HCEC 1CT (cell line): ENCODE results near the gene CDK18.
"Not testable (repeated sequence)": the region's sequence is repeated elsewhere in the genome, so short reads cannot be mapped to it uniquely, and the experiment has no call there.

Experiments
- DNase-seq: peaks from one replicate; pipeline ENCODE4 v3.0.0-alpha.2; 2017

CDK18 gene

DNA sequence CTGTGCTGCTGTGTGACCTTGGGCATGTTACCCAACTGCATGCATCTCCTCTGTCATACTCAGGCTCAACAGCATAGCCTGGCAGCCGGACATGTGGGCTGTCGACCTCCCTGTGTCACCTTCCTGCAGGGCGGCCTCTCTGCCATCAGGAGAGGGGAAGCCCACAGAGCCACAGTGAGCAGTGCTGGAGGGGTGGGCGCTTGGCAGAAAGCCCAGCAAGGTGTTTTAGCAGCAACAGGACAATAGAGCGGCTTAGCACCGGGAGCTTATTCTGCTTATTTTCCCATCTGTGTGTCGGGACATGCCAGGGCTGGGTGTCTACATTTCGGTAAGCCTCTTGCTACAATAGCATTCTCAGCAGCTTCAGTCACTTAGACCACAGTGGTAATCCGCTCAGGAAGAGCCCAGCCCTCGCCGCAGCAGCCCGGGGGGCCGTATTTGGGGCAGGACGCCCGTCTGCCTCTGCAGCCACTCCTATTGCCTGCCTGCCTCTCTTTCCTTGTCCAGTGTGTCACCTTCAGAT, 22.8 kb upstream of the CDK18 start:
- no peak for DNase-seq

DNA sequence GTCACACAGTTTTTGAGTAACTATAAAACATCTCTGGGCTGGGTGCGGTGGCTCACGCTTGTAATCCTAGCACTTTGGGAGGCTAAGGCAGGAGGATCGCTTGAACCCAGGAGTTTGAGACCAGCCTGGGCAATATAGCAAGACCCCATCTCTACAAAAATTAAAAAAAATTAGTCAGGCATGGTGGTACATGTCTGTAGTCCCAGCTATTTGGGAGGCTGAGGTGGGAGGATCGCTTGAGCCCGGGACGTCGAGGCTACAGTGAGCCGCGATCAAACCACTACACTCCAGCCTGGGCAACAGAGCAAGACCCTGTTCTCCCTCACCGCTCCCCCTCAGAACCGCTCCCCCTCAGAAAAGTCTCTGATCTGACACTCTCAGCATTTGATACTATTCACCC, 21.9 kb upstream of the CDK18 start:
- not testable (repeated sequence) for DNase-seq

DNA sequence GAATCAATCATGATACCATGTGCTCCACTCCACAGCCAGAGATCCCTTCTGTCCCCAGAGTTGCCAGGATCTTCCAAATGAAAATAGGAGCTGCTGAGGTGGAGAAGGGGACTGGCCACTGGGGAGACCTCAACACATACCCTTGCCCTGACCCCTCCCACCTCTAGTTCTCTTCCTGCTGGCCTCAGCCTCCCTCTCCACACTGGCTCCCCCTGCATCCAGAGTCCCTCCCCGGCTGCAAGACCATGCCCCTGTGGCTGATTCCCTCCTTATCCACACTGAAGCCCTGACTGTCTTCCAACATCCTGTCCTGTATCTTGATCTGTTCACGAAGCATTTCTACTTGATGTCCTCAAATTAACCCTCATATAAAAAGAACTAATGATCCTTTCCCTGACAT, 21.1 kb upstream of the CDK18 start:
- DNase-seq: no peak

DNA sequence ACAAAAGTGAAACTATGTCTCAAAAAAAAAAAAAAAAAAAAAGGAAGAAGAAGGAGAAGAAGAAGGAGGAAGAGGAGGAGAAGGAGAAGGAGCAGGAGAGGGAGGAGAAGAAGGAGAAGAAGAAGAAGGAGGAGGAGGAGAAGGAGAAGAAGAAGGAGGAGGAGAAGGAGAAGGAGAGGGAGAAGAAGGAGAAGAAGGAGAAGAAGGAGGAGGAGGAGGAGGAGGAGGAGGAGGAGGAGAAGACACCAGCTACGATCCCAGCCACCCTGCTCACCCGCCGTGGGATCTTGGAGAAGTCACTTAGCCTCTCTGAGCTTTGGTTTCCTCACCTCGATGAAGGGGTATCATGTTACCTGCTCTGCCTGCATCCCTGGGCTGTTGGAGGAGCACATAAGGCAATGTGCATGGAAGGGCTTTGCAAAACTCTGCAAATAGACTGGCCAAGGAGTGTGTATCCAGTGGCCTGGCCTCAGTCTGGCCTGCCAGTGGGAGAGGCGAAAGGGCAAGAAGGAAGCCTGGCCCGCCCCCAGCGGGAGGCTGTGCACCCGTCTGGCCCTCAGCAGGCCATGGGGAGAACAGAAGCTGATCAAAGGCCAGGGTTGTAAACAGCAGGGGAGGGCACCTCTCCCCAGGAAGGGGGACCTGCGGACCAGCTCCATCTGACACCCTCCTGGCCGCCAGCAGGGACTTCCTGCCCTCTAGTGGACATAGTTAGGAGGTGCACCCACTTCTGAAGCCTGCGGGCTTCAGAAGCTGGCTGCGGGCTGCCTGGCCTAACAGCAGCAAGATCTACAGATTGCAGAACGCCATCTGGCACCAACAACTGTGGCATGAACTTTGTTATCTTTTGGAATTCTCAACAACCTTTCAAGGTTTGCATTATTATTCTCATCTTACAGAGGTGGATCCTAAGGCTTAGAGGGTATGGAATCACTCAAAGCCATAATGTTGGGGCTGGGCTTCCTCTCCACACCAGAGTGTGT, 19.2 kb upstream of the CDK18 start:
- peak; percentile 57 for DNase-seq

DNA sequence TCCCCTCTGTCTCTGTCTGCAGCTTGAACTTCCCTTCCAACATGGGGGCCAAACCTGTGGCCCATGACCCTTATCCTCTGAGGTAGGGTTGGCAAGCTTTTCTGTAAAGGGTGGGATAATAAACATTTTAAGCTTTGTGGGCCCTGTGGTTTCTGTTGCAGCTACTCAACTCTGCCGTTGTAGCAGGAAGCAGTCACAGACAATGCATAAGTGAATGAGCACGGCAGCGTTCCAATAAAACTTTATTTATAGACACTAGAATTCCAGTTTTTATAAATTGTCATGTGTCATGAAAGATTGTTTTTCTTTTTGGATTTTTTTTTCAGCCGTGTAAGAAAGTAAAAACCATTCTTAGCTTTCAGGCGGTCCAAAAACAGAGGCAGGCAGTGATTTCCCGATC, 18.2 kb upstream of the CDK18 start:
- no peak for DNase-seq

DNA sequence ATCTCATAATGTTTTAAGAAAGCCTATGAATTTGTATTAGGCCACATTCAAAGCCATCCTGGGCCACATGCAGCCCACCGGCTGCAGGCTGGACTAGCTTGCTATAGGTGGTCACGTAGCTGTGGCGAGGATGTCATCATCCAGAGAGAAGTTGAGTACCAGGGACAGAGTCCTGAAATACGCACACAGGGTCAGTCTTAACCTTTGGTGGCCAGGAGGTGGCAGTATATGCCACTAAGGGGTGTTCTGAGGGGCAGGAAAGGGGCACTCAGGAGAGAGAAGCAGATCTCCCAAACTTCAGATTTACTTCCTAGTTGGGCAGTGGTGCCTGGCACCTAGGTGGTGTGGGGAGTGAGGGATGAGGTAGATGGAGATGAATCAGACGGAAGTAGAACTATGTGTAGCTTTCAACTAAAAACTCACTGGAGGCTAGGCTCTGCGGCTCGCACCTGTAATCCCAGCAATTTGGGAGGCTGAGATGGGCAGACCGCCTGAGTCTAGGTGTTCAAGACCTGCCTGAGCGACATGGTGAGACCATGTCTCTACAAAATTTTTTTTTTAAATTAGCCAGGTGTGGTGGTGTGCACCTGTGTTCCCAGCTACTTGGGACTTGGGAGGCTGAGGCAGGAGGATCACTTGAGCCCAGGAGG, 16.3 kb upstream of the CDK18 start:
- DNase-seq: peak; percentile 60

DNA sequence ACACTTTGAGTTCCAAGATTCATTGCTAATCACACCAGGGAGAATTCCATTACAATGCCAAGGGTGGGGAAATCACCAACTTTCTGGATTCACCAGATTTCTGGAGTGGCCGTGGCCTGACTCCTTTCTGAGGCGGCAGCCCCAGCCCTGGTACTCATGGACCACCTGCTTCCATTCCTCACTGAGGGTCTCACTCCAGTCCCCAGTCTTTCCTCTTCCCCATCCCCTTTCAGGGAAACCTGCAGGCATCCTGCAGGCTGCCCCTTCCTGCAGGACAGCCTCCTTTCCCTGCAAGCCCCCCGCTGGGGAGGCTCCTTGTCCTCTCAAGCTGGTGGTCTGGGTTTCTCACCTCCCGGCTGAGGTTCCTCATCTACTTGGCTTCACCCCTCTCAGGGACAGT, 12.7 kb upstream of the CDK18 start:
- no peak for DNase-seq

DNA sequence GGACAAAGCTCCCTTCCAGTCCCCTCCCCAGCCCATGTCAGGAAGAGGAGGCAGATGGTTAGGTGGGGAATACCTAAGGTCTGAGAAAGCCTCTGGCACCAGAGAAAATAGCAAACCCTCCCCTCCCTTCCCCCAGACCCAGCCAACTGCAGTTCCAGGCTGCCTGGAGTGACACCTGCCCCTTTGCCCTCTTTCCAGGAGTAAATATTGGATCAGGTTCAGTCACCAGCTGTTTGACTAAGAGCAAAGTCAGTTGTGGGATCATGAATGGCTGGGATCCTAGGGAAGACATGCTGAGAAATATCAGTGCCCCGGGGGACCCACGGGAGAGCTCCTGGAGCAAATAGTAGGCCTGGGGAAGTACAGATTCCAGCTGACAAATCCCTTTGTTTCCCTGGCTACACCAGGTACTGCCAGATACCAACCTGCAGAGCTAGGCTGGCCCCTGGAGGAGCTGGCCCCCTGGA, 12.2 kb upstream of the CDK18 start:
- DNase-seq: no peak

DNA sequence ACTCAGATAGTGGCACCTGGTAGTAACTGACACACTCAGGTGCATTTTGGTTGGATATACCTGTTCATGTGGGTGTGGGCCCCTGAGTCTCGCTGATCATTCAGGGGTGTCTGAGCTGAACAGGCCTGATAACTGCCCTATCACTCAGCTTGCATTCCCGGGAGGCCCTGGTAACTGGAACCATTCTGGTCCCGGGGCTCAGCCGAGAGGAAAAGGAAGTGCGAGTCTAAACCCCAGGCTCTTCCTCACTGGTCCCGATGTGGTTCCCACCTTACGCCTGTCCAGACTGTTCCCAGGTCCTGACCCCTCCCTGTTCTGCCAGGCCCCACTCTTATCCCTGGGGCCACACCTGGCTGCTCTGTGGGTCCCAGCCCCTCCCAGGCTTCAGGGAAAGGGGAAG, 11.7 kb upstream of the CDK18 start:
- DNase-seq: no peak

DNA sequence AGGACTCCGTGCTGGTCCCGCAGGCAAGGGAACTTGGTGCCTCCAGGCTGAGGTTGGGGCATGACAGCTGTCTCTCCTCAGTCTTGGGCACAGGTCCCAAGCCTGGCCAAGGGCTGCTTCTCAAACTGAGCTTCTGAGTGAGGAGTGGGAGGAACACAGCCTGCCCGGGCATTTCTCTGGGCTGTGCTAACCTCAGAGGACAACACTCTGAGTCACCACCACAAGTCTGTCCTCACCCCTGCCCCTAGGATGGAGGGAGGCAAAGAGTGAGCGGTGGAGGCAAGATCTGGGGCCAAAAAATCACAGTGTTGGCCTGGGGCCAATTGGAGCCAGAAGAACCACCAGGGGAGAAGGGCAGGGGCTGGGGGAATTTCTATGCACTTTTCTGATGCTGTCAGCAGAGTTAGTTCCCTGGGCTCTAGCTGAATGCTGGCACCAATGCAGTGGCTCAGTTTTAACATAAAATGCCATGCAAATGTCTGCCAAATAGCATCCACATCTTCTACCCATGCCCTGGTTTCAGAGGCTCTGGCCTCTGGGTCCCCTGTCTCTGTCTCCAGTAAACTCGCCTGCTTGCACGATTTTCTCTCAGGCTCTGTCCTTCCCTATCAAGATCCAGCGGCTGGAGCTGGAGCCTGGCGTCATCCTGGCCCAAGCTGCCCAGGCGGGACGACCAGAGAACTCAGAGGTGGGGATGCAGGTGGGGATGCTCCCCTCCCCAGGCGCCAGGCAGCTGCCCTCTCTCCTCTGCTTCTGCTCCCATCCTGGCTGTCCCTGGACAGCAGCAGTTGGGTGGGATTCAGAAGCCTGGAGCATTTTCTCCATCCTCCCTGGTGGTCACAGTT, 11.0 kb upstream of the CDK18 start:
- peak; percentile 55 for DNase-seq

DNA sequence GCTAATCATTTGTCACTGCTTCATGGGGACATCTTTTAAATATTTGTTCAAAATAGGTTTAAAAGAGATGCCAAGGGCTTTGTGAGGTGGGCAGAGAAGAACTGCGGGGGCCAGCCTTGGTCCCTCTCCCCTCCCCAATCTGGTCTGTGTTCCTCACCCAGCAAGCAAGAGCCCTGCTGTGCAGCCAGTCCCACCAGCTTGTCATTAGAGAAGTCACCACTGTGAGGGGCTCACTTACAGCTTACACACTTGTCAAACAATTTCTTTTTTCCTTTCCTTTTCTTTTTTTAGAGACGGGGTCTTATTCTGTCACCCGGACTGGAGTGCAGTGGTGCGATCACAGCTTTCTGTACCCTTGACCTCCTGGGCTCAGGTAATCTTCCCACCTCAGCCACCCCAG, 10.4 kb upstream of the CDK18 start:
- no peak for DNase-seq

DNA sequence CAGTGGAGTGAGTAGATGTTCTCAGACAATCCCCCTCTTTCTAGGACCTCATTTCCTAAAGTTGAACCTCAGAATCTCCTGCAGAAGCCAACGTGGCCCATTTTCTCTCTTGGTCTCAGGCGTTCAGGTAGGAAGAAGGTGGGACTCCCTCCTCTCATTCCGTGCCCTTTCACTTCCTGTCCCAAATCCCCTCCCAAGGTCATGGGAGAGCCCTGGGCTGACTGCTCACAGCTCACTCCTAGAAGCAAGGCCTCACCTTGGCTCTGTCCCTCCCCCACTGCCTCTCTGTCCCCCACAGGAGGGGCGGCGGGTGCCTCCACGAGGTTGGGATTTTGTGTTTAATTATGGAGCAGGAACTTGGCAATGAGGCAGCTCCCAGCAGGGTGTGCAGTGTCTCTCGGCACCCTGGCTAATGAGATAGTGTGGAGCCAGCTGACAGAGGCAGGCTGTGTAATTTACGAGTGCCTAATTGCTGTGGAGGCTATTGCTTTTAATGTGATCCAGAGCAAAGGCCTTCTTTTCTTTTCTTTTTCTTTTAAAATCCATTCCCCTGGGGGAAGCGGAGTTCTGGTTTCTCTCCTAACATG, 9.1 kb upstream of the CDK18 start:
- DNase-seq: no peak

DNA sequence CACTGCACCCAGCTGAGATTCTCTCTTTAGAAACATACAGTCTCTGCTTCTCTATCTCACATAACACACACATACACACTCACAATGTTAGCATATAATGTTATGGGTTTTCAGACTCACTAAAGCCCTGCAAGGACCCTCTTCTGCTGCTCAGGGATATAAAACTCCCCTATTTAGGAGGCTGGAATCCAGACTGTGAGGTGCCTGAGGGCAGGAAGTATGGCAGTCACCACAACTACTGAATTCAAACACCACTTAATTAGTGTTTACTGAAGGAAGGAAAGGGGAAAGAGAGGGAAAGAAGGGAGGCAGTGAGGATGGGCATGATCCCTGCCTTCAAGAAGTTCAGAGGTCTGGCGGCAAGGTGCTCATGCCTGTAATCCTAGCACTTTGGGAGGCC, 7.8 kb upstream of the CDK18 start:
- DNase-seq: no peak

DNA sequence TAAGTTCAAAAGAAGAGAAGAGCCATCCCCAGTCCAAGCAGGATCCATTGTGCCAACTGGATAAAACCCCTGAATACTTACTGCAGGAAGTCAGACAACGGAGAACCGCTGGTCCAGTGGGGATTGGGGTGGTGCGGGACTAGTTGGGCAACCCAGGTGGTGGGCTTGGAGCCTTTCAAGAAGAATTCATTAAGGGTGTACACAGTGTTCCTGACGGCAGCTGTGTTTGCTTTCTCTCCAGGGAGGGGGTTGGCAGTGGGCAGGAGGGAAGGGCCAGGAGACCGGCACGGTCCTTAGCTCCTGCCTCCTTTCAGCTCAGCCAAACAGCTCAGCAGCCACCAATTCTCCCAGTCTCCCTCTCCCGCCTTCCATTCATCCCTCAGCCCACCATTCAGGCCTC, 7.1 kb upstream of the CDK18 start:
- no peak for DNase-seq

DNA sequence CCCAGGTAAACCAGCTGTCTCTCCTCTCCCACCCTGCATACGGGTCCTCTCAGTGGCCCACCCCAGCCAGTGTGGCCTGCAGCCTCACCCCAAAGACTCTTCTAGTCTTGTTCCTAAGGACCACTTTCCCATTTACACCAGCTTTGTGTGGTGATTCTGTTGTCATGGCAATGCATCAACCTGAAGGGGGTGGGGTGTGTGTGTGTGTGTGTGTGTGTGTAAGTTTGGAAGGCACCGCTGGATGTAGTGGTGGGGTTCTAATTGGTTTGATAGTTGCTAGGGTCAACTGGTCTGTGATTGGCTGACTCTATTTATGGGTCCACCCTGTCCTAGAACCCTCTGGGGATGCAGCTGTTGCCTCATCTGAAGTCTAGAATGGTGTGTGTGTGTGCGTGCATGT, 4.7 kb upstream of the CDK18 start:
- no peak for DNase-seq

DNA sequence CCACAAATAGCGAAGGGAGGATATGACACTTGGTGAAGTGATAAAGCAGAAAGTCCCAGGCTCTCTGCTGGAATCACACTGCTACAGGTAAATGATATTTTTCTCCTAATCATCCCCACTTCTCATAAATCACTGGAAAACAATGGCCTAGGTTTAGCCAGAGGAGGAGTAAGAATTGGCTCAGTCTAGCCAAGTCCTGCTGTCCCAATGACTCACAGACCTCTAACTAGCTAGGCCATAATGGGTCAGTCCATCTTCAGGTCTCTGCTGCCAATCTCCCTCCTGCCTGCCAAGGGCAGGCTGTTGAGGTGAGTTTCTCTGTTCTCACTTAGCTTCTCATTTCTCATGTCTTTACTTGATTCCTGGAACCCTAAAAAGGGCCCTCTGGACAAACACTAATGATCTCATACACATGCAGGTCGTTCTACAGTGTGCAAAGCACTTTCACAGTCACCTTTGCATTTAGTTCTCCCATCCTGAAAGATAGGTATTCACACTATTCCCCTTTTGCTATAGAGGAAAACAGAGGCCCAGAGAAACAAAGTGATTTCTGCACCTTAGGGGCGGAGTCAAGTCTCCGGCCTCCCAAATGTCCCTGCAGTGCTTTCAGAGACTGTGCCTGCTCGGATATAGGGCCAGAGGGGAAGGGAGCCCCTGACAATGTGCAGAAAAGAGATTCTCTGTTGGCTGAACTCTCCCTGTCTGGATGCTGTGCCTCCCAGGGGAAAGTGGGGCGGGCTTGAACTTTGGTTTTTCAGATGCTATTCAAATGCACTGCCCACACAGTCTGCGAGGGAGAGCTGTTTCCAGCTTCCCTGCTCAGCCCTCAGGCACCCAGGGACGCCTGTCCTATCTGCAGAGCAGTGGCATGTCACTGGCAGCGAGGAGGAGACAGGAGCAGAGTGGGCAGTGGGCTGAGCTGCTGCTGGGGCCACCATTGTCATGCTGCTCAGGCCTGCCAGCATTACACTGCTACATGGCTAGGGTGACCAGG, 3.9 kb upstream of the CDK18 start:
- no peak for DNase-seq

DNA sequence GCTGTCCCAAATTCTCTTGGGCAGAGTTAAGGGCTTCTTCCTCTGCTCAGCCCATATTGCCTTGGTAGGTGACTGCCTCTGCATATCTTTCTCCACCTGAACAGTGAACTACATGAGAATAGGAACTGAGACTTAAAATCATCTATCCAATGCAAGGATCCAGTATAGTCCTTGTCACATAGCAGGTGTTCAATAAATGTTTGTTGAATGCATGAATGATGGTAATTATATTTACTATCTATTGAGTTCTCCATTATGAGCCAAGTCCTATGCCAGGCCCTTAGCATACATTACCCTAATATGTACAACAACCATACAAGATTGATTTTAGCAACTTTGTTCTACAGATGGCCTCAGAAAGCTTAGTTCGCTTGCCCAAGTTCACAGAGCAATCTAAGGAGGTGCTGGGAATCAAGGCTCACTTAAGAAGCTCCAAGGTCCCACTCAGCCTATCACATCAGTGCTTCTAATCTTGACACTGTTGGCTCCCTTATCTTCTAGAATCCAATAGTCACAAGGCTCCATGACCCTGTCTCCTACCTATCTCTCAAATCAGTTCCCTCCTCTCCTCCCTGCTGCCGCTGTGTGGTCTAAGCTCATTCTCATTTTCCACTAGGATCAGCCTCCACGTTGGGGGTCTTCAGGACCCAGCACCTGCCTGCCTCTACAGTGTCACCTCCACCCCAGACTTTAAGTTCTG, 2.2 kb upstream of the CDK18 start:
- no peak for DNase-seq

DNA sequence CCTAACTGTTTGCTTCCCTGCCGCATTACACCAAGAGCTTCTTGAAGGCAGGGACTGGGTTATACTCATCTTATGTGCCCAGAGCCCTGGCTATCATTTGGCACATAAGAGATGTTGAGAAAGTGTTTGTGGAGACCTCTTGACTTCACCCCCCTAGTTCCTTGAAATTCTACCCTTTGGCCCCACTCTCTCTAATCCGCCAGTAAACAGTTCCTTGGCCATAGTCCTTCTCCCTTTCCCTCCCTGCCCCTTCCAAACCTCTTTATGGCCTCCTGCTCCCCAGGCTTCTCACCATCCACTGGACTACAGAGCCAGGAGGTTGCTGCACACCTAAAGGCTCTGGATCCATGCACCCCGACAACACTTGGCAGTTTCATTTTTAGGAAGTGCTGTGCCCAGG, 1.5 kb upstream of the CDK18 start:
- no peak for DNase-seq

DNA sequence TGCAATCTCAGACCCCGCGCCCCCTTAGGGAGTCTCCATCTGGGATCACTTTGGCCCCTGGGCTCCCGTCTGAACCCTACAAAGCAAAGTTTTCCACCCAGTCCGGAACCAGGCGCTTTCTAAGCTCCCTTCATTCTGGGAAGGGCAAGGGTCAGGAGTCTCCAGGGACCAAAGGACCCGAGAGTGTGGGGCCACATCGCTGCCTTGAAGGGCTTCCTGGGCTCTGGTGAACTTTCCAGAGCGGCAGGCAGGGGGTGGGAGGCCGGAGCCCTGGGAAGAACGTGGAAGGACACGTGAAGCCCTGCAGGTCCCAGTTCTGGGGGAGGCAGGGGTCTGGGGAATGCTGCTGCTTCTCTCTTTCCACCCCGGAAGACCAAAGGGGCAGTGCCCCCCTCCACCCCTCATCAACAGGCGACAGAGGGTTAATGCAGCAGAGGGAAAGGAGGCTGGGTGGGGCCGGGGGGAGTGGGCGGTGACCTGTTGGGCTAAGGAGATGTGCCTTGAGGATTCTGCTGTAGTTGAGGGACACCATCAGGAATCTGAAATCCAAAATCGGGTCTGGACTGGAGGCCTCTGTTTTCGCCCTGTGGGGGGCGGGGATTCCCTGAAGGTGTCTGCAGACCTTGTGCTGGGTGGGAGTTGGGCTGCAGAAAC, 734 bp downstream of the CDK18 start:
- DNase-seq: no peak

DNA sequence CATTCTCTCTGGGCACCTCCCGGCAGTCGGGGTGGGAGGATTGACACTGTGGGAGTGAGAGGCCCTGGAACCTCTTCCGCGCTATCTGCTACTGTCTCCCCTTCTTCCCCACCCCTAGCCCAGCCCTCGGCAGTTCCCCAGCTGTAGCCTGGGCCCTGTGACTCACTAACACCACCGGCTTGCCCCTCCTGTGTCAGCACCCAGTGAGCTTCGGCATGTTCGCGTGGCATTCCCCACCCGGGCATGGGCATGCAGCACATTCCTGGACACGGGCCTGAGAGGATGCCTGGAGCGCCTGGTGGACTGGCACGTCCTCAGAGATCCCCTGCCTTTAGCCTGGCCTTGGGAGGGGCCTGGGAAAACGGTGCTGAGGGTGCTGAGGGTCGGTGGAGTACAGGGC, 1.3 kb downstream of the CDK18 start:
- DNase-seq: no peak
